ENCODE data around the gene CCDC28B. TPM values are rescaled to one million over a fixed set of nuclear protein-coding genes. Genes with fewer than 3 reads are reported as not detected.

Gene CCDC28B
- polyA plus RNA-seq, 1 donor from 2014 or later, result 176 TPM

DNA sequence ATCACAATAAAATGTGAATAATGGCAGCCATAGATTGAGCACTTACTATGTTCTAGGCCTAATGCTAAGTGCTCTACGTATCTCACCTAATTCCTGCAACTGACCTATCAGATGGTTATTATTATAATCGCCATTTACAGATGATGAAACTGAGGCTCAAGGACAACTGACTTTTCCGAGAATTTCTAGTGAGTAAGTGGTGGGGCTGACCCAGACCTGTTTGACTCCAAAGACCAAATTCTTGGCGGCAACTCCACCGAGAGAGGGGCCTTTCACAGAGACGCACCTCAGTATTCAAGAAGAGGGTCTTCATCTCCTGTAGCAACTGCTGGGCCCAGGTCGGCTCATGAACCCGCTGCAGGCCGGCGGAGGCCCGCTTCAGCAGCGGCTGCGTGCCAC, 21.2 kb downstream of the CCDC28B start:
- no peaks in the 10 kb centered on the region for H3K9me3 ChIP-seq (ENCODE audit: low read length)
- H3K4me3 ChIP-seq (ENCODE audit: low read length), result peak overlapping the region; percentile 80
- peaks cover 22% of the 10 kb centered on the region for H3K79me2 ChIP-seq (replicated peaks; ENCODE audit: insufficient read depth, low read length)
- H3K27ac ChIP-seq (ENCODE audit: low read length), result peak overlapping the region; percentile 89
- H3F3A ChIP-seq (ENCODE audit: insufficient read depth, low read length, poor library complexity, severe bottlenecking), result no peaks in the 10 kb centered on the region
- peak overlapping the region; percentile 93 for H3K4me2 ChIP-seq (ENCODE audit: low read length)
- no peaks in the 10 kb centered on the region for H3K27me3 ChIP-seq (ENCODE audit: insufficient read depth, low read depth, low read length)
- no peaks in the 10 kb centered on the region for H4K20me1 ChIP-seq (ENCODE audit: insufficient read depth)
- peak overlapping the region; percentile 75 for H2AFZ ChIP-seq (ENCODE audit: low read depth, low read length)
- no peaks in the 10 kb centered on the region for H3K9me2 ChIP-seq (ENCODE audit: insufficient read depth, low read length)
- TF ChIP-seq EZH2 (IDR thresholded peaks at IDR 0.05; ENCODE audit: borderline replicate concordance, insufficient read depth, low read length, poor library complexity, severe bottlenecking), result no peak
- TF ChIP-seq, protein P1, sequence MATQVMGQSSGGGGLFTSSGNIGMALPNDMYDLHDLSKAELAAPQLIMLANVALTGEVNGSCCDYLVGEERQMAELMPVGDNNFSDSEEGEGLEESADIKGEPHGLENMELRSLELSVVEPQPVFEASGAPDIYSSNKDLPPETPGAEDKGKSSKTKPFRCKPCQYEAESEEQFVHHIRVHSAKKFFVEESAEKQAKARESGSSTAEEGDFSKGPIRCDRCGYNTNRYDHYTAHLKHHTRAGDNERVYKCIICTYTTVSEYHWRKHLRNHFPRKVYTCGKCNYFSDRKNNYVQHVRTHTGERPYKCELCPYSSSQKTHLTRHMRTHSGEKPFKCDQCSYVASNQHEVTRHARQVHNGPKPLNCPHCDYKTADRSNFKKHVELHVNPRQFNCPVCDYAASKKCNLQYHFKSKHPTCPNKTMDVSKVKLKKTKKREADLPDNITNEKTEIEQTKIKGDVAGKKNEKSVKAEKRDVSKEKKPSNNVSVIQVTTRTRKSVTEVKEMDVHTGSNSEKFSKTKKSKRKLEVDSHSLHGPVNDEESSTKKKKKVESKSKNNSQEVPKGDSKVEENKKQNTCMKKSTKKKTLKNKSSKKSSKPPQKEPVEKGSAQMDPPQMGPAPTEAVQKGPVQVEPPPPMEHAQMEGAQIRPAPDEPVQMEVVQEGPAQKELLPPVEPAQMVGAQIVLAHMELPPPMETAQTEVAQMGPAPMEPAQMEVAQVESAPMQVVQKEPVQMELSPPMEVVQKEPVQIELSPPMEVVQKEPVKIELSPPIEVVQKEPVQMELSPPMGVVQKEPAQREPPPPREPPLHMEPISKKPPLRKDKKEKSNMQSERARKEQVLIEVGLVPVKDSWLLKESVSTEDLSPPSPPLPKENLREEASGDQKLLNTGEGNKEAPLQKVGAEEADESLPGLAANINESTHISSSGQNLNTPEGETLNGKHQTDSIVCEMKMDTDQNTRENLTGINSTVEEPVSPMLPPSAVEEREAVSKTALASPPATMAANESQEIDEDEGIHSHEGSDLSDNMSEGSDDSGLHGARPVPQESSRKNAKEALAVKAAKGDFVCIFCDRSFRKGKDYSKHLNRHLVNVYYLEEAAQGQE (IDR thresholded peaks at IDR 0.05; ENCODE audit: borderline replicate concordance), result peak; percentile 0
- peak overlapping the region; percentile 89 for H3K9ac ChIP-seq (ENCODE audit: low read length)
- peaks cover 4% of the 10 kb centered on the region for H3K36me3 ChIP-seq (ENCODE audit: insufficient read depth, low read length)

DNA sequence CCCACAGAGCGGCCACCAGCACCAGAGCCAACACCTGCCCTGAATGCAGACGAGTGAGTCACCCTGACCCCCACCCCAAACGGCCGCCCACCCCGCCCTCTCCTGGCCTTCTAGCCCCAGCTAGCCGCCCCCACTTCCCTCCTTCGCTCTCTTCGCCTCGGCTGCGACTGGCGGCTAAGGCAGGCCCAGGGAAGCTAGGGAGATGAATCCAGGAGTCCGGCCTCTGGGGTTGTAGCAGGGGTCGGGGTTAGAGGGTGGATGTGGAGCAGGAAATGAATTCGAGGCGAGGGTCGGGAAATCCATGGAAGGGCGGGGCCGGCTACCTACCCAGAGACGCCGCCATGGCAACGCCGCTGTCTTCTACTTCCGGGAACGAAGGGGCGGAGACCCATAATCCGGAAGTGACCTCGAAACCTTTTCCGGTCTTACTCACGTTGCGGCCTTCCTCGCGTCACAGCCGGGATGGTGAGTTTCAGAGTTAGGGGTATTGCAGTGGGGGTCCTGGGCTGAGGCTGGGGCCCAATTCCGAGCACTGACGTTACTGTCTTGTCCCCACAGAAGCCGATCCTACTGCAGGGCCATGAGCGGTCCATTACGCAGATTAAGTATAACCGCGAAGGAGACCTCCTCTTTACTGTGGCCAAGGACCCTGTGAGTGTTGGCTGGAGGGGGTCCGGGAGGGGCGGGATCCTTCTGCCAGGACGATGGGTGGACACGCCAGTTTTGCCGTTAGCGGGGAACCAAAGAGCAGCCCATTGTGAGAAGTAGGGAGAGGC, 21.8 kb downstream of the CCDC28B start, which contains the start of the genes EIF3I and TMEM234:
TSS of gene EIF3I (plus strand) at position 428 of the 776 bp plus-strand sequence. CDS start at position 463, 35 bp downstream.
TSS of gene TMEM234 (minus strand) at position 374 of the 776 bp plus-strand sequence. CDS start at position 343, 31 bp downstream.
- peak within 1 kb of the TSS; percentile 75 for H2AFZ ChIP-seq (ENCODE audit: low read depth, low read length)
- peak within 1 kb of the TSS; percentile 80 for H3K4me3 ChIP-seq (ENCODE audit: low read length)
- peak within 1 kb of the TSS; percentile 89 for H3K27ac ChIP-seq (ENCODE audit: low read length)
- no peaks in the 10 kb centered on the region for H3K9me3 ChIP-seq (ENCODE audit: low read length)
- no peaks in the 10 kb centered on the region for H3K36me3 ChIP-seq (ENCODE audit: insufficient read depth, low read length)
- H4K20me1 ChIP-seq (ENCODE audit: insufficient read depth), result no peaks in the 10 kb centered on the region
- TF ChIP-seq RAD21 (conservative IDR thresholded peaks at IDR 0.05) (no peak), MXI1 (conservative IDR thresholded peaks at IDR 0.05; ENCODE audit: poor library complexity, severe bottlenecking) (peak; percentile 90), POLR2AphosphoS5 (IDR thresholded peaks at IDR 0.05) (peak; percentile 94), TAF1 (IDR thresholded peaks at IDR 0.05; ENCODE audit: low read depth) (no peak), EP300 (conservative IDR thresholded peaks at IDR 0.05; ENCODE audit: poor library complexity, severe bottlenecking) (no peak), EZH2 (IDR thresholded peaks at IDR 0.05; ENCODE audit: borderline replicate concordance, insufficient read depth, low read length, poor library complexity, severe bottlenecking) (no peak), SMC3 (conservative IDR thresholded peaks at IDR 0.05; ENCODE audit: poor library complexity) (peak; percentile 17)
- TF ChIP-seq, protein P1 (IDR thresholded peaks at IDR 0.05; ENCODE audit: borderline replicate concordance), result peak; percentile 25
- TF ChIP-seq, protein P2, sequence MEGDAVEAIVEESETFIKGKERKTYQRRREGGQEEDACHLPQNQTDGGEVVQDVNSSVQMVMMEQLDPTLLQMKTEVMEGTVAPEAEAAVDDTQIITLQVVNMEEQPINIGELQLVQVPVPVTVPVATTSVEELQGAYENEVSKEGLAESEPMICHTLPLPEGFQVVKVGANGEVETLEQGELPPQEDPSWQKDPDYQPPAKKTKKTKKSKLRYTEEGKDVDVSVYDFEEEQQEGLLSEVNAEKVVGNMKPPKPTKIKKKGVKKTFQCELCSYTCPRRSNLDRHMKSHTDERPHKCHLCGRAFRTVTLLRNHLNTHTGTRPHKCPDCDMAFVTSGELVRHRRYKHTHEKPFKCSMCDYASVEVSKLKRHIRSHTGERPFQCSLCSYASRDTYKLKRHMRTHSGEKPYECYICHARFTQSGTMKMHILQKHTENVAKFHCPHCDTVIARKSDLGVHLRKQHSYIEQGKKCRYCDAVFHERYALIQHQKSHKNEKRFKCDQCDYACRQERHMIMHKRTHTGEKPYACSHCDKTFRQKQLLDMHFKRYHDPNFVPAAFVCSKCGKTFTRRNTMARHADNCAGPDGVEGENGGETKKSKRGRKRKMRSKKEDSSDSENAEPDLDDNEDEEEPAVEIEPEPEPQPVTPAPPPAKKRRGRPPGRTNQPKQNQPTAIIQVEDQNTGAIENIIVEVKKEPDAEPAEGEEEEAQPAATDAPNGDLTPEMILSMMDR (IDR thresholded peaks at IDR 0.05; ENCODE audit: poor library complexity, severe bottlenecking), result no peak
- H3F3A ChIP-seq (ENCODE audit: insufficient read depth, low read length, poor library complexity, severe bottlenecking), result no peaks in the 10 kb centered on the region
- H3K79me2 ChIP-seq (replicated peaks; ENCODE audit: insufficient read depth, low read length), result peaks cover 22% of the 10 kb centered on the region
- H3K27me3 ChIP-seq (ENCODE audit: insufficient read depth, low read depth, low read length), result no peaks in the 10 kb centered on the region
- H3K4me2 ChIP-seq (ENCODE audit: low read length), result peak within 1 kb of the TSS; percentile 93
- peak within 1 kb of the TSS; percentile 89 for H3K9ac ChIP-seq (ENCODE audit: low read length)
- no peaks in the 10 kb centered on the region for H3K9me2 ChIP-seq (ENCODE audit: insufficient read depth, low read length)
